Ammon's horn (tissue), 1 donor: Measurements from ENCODE around the gene POGLUT2.
"Not testable (repeated sequence)": the region's sequence is repeated elsewhere in the genome, so short reads cannot be mapped to it uniquely, and the experiment has no call there.

Experiments used
- DNase-seq: peaks from one replicate; pipeline ENCODE4 v3.0.0-alpha.2; 2016; ENCODE audit warnings: low spot score

Gene POGLUT2

GRCh38 chr13:102807699-102808098 lies 8.9 kb upstream of the POGLUT2 start:
- DNase-seq, result no peak

GRCh38 chr13:102805680-102806079 lies 6.9 kb upstream of the POGLUT2 start:
- no peak for DNase-seq

DNA sequence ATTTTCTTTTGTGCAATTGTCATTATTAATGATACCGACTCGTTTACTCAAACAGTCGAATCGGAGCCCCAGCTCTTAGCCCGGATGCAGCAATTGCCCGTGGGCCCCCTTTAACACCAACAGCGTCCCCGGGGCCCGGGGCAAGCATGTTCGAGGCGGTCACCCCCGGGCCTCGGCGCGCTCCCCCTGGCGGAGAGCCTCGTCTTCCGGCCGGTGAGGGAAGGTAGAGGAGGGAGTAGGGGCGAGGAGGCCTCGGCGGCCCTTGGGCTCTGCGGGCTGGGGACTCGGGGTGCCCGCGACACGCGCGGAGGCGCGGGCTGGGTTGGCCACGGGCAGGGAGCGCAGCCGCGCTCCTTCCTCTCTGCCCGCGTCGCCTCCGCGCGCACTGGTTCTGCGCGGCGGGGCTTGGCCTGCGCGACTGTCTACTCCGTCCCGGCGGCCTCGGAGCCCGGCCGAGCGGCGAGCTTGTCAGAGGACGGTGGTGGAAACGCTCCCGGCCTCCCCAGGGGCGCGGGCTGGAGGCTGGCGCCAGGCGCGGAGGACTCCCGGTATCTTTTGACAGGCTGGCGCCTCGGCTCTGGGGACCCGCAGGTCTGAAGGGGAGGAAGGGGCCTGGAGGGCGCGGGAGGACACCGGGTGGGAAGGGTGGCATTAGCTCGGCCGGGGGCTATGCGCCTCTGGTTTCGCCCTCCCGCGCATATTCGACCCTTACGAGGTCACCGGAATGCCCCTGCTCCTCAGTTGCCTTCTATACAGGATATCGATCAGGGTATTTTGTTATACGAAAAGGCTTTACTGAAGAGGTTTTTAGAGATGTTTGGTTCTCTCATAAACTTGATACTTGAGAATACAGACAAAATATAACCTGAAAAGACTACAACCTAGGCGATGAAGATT lies 1.6 kb upstream of the POGLUT2 start:
- peak; percentile 73 for DNase-seq

- peak; percentile 41 for DNase-seq
Observed at GRCh38 chr13:102799426-102800144, 809 bp upstream of the POGLUT2 start.

DNA sequence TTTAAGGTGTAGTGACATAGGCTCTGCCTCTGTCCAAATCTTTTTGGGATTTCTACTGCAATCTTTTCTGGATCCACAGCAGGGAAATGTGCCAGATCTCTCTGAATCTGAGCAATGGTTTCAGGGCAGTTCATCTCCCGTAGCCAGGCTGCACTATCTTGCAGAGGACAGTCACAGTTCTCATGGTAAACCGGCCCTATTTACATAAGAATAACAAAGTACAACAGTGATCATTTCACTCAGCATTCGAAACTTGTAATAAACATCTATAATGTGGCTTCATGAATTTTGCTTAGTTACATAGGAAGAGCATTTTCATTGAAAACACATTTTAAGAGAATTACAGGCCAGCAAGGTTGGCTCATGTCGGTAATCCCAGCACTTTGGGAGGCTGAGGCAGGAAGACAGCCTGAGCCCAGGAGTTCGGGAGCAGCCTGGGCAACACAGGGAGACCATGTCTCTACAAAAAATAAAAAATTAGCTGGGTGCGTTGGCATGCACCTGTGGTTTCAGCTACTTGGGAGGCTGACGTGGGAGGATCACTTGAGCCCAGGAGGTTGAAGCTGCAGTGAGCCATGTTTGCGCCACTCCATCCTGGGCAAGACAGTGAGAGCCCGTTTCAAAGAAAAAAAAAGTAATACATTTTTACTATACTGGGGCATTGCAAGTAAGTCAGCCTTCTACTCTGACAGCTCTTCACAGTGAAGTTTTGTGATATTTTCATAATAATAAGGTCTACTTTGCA lies 5.0 kb downstream of the POGLUT2 start:
- DNase-seq, result no peak

DNA sequence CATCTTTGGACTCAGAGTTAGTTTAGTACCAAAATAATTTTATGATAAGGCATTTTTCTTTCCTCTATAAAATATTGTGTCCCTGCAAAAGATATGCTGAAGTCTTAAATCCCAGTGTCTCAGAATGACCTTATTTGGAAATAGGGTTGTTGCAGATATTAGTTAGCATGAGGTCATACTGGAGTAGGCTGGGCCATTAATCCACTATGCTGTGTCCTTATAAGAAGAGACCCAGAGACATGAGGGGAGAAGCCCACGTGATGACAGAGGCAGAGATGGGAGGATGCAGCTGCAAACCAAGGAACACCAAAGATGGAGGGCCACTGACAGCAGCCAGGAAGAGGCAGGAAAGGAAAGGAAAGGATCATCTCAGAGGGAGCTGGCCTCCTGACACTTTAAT lies 6.4 kb downstream of the POGLUT2 start:
- DNase-seq, result no peak

- no peak for DNase-seq
Observed at GRCh38 chr13:102788683-102789082, 10.1 kb downstream of the POGLUT2 start.

- no peak for DNase-seq
Observed at GRCh38 chr13:102784483-102784882, 14.3 kb downstream of the POGLUT2 start.

DNA sequence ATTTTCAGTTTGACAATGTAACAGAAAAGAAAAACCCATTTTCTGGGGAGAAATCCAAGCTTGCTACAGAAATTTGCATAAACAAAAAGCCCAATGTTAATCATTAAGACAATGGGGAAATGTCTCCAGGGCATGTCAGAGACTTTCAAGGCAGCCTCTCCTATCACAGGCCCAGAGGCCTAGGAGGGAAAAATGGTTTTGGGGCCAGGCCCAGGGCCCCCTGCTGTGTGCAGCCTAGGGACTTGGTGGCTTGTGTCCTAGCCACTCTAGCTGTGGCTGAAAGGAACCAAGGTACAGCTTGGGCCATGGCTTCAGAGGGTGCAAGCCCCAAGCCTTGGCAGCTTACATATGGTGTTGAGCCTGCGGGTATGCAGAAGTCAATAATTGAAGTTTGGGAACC lies 17.2 kb downstream of the POGLUT2 start:
- DNase-seq, result no peak

DNA sequence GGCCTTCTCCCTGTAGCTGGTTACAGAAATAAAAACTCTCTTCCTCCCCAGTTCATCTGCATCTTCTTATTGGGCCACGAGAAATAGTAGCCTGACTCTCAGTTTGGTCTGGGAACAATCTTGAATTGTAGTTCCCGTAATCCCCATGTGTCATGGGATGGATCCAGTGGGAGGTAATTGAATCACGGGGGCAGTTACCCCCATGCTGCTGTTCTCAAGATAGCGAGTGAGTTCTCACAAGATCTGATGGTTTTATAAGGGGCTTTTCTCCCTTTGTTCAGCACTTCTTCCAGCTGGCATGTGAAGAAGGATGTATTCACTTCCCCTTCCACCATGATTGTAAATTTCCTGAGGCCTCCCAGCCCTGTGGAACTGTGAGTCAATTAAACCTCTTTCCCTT lies 18.1 kb downstream of the POGLUT2 start:
- not testable (repeated sequence) for DNase-seq

- DNase-seq, result no peak
Observed at GRCh38 chr13:102779436-102780159, 19.2 kb downstream of the POGLUT2 start.

GRCh38 chr13:102777736-102778135 lies 21.0 kb downstream of the POGLUT2 start:
- DNase-seq, result no peak

- no peak for DNase-seq
Observed at GRCh38 chr13:102776271-102776670, 22.5 kb downstream of the POGLUT2 start.

DNA sequence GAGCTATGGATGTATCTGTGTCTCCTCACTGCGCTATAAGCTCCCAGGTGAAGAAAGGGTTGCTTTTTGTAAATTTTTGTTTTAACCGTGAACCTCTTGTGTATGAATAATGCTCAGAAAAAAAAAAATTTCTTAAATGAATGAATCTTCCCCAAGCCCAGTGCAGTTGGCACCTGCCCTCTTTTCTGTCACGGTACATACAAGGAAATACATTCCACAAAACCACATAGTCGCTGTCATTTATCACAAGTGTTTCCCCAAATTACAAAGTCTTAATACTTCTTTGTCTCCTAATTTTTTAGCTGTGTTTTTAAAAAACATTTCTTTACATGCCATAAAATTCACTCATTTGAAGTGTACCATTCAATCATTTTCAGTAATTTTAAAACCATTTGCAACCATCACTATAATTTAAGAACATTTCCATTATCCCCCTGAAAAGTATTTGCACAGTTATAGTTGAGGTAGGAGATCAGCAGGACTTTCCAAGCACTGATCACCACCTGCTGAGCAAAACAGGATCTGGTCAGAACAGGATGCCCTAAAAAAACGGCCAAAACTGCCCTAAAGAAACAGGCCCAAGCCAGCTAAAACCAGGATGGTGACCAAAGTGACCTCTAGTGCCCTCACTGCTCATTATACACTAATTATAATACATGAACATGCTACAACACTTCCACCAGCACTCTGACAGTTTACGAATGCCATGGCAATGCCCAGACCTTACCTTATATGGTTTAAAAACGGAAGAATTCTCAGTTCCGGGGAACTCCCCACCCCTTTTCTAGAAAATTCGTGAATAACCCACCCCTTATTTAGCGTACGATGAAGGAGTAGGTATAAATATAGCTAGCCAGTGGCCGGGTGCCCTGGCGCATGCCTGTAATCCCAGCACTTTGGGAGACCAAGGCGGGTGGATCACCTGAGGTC lies 23.9 kb downstream of the POGLUT2 start:
- no peak for DNase-seq

DNA sequence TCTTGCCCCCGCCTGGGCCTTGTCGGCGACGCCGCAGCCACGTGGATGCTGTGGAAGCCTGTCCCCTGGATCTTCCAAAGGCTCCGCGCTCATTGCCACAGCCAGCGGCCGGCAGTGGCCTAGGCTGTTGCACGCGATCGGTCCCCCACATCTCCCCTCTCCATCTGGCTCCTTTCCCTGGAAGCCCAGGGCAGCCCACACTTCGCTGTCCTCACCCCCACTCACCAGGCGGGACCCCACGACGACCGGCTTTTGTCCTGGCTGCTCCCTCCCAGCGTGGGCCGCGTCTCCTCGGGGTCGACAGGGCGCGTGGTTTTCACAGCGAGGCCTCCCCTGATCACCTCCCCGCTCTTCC lies 24.6 kb downstream of the POGLUT2 start:
- no peak for DNase-seq

DNA sequence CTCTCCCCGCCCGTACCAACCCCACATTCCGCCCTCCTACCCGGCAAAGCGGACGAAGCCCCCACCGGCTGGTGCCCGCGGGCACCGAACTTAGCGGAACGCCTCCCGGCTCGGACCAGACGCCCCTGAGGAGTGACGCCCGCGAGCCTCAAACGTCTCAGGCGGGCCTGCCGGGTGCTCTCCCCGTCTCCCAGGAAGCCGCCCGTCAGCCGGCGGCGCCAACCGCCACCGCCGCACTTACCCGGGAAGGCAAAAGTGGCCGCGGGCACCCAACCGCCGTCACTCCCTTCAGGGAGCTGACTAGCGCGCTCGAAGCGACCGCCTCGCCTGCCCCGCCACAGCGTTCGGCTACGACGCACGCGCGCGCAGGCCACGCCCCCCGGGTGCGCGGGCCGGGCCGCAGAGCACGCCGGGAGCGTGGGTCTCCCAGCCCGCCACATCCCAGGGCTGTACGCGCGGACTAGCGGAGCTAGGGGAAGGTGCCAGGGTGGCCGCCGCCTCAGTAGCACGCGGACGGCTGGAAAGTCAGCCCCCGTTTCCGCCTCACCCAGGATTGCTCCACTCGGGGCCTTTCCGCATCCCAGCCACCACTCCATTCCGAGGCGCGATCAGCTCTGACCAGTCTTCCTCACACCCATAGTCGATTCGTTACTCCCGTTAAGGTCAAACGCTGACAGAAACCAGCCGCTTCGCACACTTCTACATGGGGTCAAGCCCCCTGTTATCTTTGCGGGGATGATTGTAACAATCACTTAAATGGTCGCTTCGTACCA lies 25.1 kb downstream of the POGLUT2 start, which contains the start of gene TEX30:
TSS of gene TEX30 (minus strand) at position 346 of the 773 bp plus-strand sequence. CDS start 3,760 bp downstream, outside the sequence.
- peak; percentile 86 for DNase-seq

GRCh38 chr13:102772042-102772425 lies 26.7 kb downstream of the POGLUT2 start:
- DNase-seq, result no peak

DNA sequence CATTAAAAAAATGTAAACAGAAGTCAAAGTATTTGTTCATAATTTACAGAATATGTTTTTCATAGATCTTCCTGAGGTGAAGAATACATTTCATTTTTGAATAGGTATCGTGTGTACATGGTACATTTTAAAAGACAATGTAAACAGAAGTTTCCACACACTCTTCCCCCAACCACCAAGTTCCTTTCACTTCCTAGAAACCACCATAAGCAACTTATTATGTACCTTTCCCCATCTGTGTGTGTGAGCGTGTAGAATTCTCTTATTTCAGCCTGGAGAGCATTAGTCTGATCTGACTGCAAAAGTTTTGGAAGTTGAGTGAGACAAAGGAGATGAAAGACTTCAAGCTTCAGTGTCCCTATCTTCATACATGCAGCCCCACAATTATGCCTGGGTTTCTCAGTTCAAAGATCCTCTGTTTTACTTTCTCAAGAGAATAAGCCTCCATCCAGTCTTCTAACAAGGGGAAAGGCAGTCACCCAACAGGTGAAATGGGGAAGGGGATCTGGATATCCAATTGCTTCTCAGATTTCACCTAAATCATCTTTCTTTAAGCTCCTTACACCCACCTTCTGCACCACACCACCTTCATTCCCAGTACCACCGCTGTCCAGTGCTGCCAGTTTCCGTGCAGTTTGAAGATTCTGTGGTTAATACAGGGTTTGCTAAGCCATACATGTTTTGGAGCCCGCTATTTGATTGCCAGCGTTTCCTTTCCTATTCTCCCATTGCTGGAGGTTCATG lies 27.3 kb downstream of the POGLUT2 start:
- no peak for DNase-seq

DNA sequence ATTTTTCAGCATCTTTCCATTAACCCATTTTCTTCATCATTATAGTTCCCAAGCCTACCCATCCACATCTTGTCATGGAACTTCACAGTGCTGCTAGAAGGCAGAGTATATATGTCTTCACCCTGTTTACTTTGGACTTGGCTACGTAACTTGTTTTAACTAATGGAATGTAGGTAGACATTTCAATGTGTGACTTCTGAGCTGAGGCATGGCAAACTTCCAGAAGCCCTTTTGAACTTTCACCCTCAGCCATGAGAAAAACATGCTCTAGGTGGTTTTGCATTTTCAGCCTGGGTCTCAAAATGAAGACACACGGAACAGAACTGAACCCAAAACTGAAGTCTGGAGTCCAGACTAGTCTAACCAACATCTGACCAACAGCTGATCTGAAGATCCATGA lies 28.3 kb downstream of the POGLUT2 start:
- DNase-seq, result no peak
